Colonic mucosa (tissue), 4 donors: ENCODE measurements around the gene COPS4. TPM values are rescaled to one million over a fixed set of nuclear protein-coding genes. Genes with fewer than 3 reads are reported as not detected.
"Not testable (repeated sequence)": the region's sequence is repeated elsewhere in the genome, so short reads cannot be mapped to it uniquely, and the experiment has no call there.

Experiments used
- DNase-seq: peaks from one replicate; pipeline ENCODE4 v3.0.0-alpha.2; 2020
- H3K27ac ChIP-seq: fragments of 200-600 bp; one replicate; pipeline ENCODE4 v1.8.0; 2021
- H3K27me3 ChIP-seq: fragments of 200-600 bp; one replicate; pipeline ENCODE4 v1.8.0; 2021
- H3K36me3 ChIP-seq: fragments of 200-600 bp; one replicate; pipeline ENCODE4 v1.8.0; 2021
- H3K4me1 ChIP-seq: fragments of 200-600 bp; one replicate; pipeline ENCODE4 v1.8.0; 2021; ENCODE audit warnings: mild to moderate bottlenecking
- H3K4me3 ChIP-seq: fragments of 200-600 bp; one replicate; pipeline ENCODE4 v1.8.0; 2021
- H3K9ac ChIP-seq, 2 donors: one replicate each; pipeline ENCODE4 v1.7.0; 2013; ENCODE audit warnings: control low read depth in 2 of 2, low read depth in 2 of 2, low read length in 2 of 2
- H3K9me3 ChIP-seq: fragments of 200-600 bp; one replicate; pipeline ENCODE4 v1.8.0; 2021
- CTCF ChIP-seq: fragments of 200-600 bp; IDR thresholded peaks from one replicate; pipeline ENCODE4 v1.8.0; 2022; ENCODE audit warnings: antibody characterized with exemption, mild to moderate bottlenecking
- intact Hi-C: fragments of 100-400 bp; cut with DNase I; formaldehyde crosslinking; loops from one replicate; pipeline ENCODE4 v1.14.1; 2022
- total RNA-seq, 2 donors: library from RNA; stranded (reverse); fragmentation: NEBNext Ultra II Directional in 1 of 2; extraction: Animal tissue kit (Norgen Biotek cat#: 25700) in 1 of 2; gene quantifications; one replicate each; pipeline ENCODE4 v1.2.1, GENCODE V29; 2021
- donor health status: healthy.
- donor health status: DM: no; HTN: no; CAD: no.
- donor health status: DM: no; HTN: no; CAD: no.

COPS4 gene
- total RNA-seq, 2 donors from 2014 or later: 25.2 to 28.8 TPM

GRCh38 chr4:82998898-82999297, 36.1 kb upstream of the COPS4 start:
- TF ChIP-seq CTCF: no peak

GRCh38 chr4:83002329-83002728, 32.7 kb upstream of the COPS4 start:
- TF ChIP-seq CTCF: no peak
- DNase-seq: no peak
- no peaks in the 10 kb centered on the region for H3K9me3 ChIP-seq
- H3K36me3 ChIP-seq: no peaks in the 10 kb centered on the region
- no peaks in the 10 kb centered on the region for H3K27me3 ChIP-seq
- no peak overlapping the region for H3K9ac ChIP-seq
- intact Hi-C loops: no loop called here
- peaks cover 4% of the 10 kb centered on the region for H3K4me1 ChIP-seq
- no peak overlapping the region for H3K27ac ChIP-seq
- H3K4me3 ChIP-seq: no peak overlapping the region

More at GRCh38 chr4:82998898-82999297, 36.1 kb upstream of the COPS4 start:
- Histone ChIP-seq H3K4me3 (no peak overlapping the region), H3K27ac (no peak overlapping the region), H3K36me3 (no peaks in the 10 kb centered on the region), H3K9ac (no peak overlapping the region), H3K27me3 (no peaks in the 10 kb centered on the region), H3K9me3 (no peaks in the 10 kb centered on the region), H3K4me1 (peaks cover 8% of the 10 kb centered on the region)
- intact Hi-C loops: no loop called here
- DNase-seq: no peak

- H3K9ac ChIP-seq, H3K27ac ChIP-seq, H3K36me3 ChIP-seq, H3K4me3 ChIP-seq, H3K27me3 ChIP-seq, H3K4me1 ChIP-seq, DNase-seq, H3K9me3 ChIP-seq, intact Hi-C loops: not testable (repeated sequence)
Measured at GRCh38 chr4:83003044-83003791, 31.8 kb upstream of the COPS4 start.

GRCh38 chr4:83009529-83009928, 25.5 kb upstream of the COPS4 start:
- intact Hi-C loops: no loop called here
- Histone ChIP-seq H3K9me3 (no peaks in the 10 kb centered on the region), H3K36me3 (no peaks in the 10 kb centered on the region), H3K9ac (peak overlapping the region in 1 of 2 donors; percentile 81), H3K4me3 (peak overlapping the region; percentile 72), H3K4me1 (peaks cover 7% of the 10 kb centered on the region), H3K27ac (peak overlapping the region; percentile 80), H3K27me3 (no peaks in the 10 kb centered on the region)
- no peak for TF ChIP-seq CTCF
- DNase-seq: no peak

- intact Hi-C loops: loop anchor here (5.0 kb wide), 2 partner anchors 118 to 638 kb away; partner anchors contain the start of genes HNRNPD and SEC31A
- H3K27me3 ChIP-seq: no peaks in the 10 kb centered on the region
- peak overlapping the region; percentile 72 for H3K4me3 ChIP-seq
- DNase-seq: no peak
- no peak for TF ChIP-seq CTCF
- no peaks in the 10 kb centered on the region for H3K36me3 ChIP-seq
- peak overlapping the region; percentile 75 to 81 for H3K9ac ChIP-seq
- H3K27ac ChIP-seq: peak overlapping the region; percentile 80
- no peaks in the 10 kb centered on the region for H3K9me3 ChIP-seq
- H3K4me1 ChIP-seq: peaks cover 7% of the 10 kb centered on the region
Measured at GRCh38 chr4:83010111-83010521, 24.9 kb upstream of the COPS4 start.
